AG04449 (cell line): ENCODE data around the gene CD46.

ENCODE experiments used
- CTCF ChIA-PET: fragments of 350-600 bp; formaldehyde crosslinking; extraction: SDS; loops from one replicate; lab custom pipeline; 2021; ENCODE audit warnings: antibody characterized with exemption; lab: Yijun Ruan, JAX
- POLR2A ChIA-PET: fragments of 400-600, 350-600 bp; formaldehyde crosslinking; extraction: SDS; loops from one replicate; lab custom pipeline; 2020; ENCODE audit warnings: antibody characterized with exemption, inconsistent platforms; lab: Yijun Ruan, JAX
- DNase-seq: peaks from one replicate; pipeline ENCODE4 v3.0.0-alpha.2; 2010; ENCODE audit warnings: low read depth, low spot score
- H3K4me3 ChIP-seq: 2 replicates; pipeline ENCODE4 v1.5.1; 2011; ENCODE audit warnings: low read depth, mild to moderate bottlenecking, control low read depth, low read length
- TF ChIP-seq, protein P1 (sequence below): IDR thresholded peaks from one replicate; pipeline ENCODE4 v1.5.1; 2011; ENCODE audit warnings: mild to moderate bottlenecking, moderate library complexity, low read length, control low read depth, inconsistent platforms; ENCODE audit not compliant: insufficient read depth; ENCODE audit errors: missing control alignments

CD46 gene

DNA sequence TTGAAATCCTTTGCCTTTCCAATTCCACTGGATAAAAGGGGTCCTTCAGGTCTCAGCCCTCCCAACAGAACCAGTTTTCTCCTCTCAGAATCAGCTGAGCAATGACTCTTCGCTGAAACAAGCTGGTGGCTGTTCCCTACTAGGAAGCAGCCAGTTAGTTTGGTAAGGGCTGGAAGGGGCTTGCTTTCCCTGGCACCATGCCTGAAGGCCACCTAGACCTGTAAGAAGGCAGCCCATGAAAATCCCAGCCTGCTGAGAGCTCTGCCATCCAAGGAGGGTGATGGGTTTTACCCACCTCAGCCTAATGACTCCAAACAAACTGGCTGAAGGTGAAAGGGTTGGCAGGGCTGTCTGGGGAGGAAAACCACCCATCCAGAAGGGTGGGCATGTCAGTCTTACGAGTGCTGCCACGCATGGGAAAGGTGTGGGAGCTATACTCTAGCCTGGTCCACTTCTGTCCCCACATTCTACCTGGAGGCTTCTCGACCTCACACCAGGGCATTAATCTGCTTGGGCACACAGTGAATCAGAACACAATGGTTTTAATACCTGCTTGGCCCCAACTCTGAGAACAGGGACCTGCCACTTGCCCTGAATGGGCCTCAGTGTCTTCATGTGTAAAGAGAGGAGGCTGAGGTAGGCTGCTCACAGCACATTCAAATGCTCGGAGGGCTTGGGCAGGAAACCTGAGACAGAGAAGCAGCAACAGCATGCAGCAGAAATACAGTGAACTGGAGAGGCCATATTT is 53.0 kb downstream of the CD46 start:
- DNase-seq: no peak
- H3K4me3 ChIP-seq: no peak overlapping the region
- ChIA-PET POLR2A (no interaction called here), CTCF (interaction anchor here (1.5 to 3.0 kb wide), 3 partner anchors 8 to 150 kb away, joined by 3 to 27 read pairs (median 3); no protein-coding TSS in a partner anchor)
- TF ChIP-seq, protein P1, sequence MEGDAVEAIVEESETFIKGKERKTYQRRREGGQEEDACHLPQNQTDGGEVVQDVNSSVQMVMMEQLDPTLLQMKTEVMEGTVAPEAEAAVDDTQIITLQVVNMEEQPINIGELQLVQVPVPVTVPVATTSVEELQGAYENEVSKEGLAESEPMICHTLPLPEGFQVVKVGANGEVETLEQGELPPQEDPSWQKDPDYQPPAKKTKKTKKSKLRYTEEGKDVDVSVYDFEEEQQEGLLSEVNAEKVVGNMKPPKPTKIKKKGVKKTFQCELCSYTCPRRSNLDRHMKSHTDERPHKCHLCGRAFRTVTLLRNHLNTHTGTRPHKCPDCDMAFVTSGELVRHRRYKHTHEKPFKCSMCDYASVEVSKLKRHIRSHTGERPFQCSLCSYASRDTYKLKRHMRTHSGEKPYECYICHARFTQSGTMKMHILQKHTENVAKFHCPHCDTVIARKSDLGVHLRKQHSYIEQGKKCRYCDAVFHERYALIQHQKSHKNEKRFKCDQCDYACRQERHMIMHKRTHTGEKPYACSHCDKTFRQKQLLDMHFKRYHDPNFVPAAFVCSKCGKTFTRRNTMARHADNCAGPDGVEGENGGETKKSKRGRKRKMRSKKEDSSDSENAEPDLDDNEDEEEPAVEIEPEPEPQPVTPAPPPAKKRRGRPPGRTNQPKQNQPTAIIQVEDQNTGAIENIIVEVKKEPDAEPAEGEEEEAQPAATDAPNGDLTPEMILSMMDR: no peak

DNA sequence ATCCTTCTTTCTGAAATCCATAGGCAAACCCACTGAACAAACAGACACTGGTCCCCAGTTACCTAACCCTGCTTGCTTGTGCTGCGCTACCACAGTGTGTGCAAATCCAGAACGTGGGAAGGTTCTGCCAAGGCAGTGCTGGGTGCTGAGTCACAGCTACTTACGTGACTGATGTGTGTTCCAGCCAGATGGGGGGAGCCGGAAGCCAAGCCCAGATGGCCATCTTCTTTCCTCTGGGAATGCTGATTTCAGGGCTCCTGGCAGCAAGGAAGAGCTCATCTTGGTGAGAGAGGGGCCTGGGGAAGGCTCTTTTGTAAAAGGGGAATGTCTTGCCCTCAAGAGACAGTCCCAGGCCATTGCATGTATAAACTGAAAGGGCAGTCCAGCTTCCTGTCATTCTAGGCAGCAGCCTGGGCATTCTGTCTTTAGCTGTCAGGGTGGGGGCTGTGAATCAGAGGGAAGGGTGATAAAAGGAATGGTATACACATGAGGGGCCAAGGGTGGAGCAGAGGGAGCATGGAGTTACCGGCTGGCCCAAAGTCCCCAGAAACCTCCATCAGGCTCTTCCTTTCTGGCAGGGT is 54.1 kb downstream of the CD46 start:
- TF ChIP-seq, protein P1: no peak
- H3K4me3 ChIP-seq: no peak overlapping the region
- ChIA-PET POLR2A (no interaction called here), CTCF (interaction anchor here (1.4 to 3.0 kb wide), 5 partner anchors 9 to 157 kb away, joined by 3 to 27 read pairs (median 6); no protein-coding TSS in a partner anchor)
- peak; percentile 90 for DNase-seq

DNA sequence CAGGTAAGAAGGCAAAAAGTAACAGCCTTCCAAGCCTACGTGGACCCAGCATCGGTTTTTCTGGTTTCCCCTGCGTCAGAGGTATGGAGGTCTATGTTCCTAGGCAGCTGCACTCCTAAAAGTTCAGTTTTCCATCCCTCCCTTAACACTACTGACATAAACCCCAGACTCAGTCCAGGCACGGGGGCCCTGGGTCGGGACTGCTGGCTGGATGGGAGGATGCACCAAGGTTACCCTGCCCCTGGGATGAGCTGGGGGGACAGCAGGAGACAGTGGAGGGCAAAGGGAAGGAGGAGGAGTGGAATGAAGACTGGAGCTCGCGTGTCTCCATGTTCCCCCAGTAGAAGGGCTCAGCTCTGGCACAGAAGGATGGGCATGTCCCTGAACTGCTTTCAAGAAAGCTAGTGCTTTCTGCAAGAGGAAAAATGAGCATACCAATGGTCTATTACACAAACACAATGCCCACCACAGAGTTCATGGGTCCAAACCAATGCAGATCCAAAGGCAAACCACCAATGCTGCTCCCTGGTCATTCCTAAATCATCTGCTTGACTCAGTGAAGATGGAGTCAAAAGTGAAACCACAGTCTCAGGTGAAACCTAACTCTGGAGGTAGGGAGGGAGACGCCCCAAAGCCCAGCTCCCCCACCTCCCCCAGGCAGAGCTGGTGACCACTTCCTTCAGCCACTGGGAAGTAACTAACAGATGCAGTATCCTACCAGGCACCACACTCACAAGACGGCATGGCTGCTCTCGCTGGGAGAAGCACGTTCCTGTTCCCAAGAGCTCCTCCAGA is 54.9 kb downstream of the CD46 start:
- TF ChIP-seq, protein P1: no peak
- DNase-seq: no peak
- POLR2A ChIA-PET: no interaction called here
- CTCF ChIA-PET: interaction anchor here (1.0 to 3.0 kb wide), 5 partner anchors 8 to 157 kb away, joined by 3 to 27 read pairs (median 6); no protein-coding TSS in a partner anchor
- no peak overlapping the region for H3K4me3 ChIP-seq

DNA sequence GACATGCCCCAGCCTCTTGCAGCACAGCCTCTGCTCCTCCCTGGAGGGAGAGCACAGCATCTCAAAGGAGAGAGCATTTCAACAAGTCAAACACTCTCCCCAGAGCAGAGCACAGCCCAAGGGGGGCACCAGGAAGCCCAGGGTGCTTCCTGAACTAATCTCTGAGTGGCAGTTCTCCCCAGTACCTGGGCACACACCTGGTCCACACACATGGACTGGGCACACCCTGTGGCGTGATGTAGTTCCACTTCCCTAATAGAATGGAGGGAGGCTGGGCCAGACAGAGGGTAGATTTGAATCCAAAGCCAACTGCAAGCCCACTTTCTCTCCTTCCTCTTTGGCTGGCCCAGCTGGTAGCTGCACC is 55.5 kb downstream of the CD46 start:
- POLR2A ChIA-PET: no interaction called here
- no peak for DNase-seq
- H3K4me3 ChIP-seq: no peak overlapping the region
- TF ChIP-seq, protein P1: no peak
- CTCF ChIA-PET: interaction anchor here (1.0 to 3.0 kb wide), 3 partner anchors 9 to 156 kb away, joined by 3 to 27 read pairs (median 3); no protein-coding TSS in a partner anchor

- ChIA-PET POLR2A (no interaction called here), CTCF (interaction anchor here (0.6 to 3.0 kb wide), 4 partner anchors 11 to 156 kb away, joined by 3 to 27 read pairs (median 3); no protein-coding TSS in a partner anchor)
- TF ChIP-seq, protein P1: no peak
- H3K4me3 ChIP-seq: no peak overlapping the region
- DNase-seq: no peak
Observed at GRCh38 chr1:207807690-207808321, 56.0 kb downstream of the CD46 start.
